ENCODE data around the gene CDC27.
"Not testable (repeated sequence)": the region's sequence is repeated elsewhere in the genome, so short reads cannot be mapped to it uniquely, and the experiment has no call there.

Gene CDC27, protein sequence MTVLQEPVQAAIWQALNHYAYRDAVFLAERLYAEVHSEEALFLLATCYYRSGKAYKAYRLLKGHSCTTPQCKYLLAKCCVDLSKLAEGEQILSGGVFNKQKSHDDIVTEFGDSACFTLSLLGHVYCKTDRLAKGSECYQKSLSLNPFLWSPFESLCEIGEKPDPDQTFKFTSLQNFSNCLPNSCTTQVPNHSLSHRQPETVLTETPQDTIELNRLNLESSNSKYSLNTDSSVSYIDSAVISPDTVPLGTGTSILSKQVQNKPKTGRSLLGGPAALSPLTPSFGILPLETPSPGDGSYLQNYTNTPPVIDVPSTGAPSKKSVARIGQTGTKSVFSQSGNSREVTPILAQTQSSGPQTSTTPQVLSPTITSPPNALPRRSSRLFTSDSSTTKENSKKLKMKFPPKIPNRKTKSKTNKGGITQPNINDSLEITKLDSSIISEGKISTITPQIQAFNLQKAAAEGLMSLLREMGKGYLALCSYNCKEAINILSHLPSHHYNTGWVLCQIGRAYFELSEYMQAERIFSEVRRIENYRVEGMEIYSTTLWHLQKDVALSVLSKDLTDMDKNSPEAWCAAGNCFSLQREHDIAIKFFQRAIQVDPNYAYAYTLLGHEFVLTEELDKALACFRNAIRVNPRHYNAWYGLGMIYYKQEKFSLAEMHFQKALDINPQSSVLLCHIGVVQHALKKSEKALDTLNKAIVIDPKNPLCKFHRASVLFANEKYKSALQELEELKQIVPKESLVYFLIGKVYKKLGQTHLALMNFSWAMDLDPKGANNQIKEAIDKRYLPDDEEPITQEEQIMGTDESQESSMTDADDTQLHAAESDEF

DNA sequence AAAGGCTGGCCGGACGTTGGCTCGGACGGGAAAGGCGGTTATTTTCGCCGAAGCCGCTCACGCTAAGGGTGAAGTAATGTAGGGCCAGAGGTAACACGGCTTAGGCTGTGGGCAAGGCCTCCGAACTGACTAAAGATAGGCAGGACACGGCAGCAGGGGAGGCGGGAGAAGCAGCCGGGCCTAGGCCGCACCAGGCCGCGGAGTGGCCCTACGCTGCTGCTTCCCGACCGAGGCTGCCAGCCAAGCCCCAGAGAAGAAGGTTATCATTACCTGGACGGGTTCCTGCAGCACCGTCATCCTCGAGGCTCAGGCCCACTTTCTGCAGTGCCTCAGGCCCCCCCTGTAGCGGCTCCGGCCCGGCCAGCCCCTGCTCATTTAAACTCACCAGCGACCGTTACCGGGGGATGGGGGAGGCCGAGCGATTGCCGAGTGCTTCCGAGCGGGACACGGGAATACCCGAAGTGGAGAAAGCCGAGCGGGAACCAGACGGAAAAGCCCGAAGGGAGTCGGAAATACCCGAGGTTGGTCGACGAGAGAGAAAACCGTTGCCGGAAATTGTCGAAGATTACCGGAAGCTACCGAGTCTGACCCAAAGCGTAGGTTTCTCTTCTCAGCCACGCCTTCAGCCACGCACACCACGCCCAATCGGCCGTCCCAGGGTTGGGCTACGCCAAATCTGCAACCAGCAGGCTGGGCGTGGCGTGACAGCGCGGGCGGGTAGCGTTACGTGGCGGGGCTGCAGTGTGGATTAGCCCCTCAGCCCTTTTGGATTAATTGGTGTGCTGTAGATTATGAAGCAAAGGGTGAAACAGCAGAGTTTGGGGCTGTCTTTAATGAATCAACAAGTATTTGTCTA, at the start of gene CDC27:
TSS of gene CDC27 (minus strand) at position 420 of the 856 bp plus-strand sequence. CDS start at position 297, 123 bp downstream.
- DNase-seq: peak; percentile 100

DNA sequence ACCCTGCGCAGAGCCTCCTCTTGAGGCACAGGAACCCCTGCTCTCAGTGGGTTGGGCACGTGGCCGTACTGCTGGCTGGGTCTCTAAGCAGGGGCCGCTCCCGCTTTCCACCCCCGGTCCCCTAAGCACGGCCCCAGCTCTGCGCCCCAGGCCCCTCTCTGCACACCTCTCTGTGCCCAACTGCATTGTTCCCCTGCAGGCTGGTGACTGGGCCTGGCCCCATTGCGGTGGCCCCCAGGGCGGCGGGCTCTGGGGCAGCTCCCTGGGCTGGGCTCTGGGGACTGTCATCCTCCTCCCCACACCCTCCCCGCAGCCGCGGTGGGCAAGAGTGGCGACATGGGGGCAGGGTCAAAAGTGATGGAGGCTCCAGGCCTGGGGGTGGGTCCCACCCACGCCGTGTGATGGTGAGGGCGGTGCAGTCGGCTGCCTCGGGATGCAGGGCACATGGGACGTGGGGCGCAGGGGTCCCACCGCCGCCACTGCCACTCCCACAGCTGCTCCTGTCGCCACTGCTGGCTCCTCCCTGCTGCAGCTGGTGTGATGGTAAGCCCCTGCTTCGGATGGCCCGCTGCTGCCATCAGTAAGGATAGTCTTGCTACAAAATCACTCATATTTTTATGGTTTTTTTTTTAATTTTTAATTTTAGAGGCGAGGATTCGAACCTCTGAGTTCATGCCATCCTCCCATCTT, 49.4 kb upstream of the CDC27 start:
- DNase-seq: no peak

DNA sequence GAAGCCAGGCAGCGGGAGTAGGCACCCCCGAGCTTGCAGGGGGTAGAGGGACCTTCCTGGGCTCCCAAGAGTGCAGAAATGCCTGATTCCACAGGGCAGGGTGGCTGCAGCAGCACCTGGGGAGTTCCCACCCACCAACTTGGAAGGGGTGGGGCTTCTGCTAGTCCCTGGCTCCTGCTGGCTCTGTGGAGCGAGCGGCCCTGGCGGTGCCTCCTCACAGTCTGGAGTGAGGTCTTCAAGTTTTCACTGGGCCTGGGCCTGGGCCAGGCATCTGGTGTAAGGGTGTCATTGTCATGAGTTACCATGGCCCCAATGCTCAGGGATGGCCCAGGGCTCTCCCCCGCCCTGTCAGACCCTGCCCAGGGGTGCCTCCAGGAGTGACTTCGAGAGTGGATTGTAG, 48.7 kb upstream of the CDC27 start:
- no peak for DNase-seq

DNA sequence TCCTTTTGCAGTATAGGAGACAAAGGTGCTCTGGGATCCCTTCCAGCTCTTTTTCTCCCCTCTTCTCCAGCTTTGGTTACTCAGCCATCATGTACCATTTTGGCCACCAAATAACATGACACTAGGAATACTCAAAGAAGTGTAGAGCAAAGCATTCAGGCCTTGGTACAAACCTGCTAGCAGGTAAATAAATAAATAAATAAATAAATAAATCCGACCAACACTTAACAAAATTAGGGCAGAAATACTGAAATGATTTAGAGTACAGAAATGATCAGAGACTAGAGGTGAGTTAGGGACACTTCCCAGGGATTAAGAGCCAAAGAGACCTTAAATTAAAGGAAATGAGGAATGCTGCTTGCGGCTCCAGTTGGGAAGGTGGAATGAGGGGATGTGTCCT, 46.8 kb upstream of the CDC27 start:
- DNase-seq: no peak

DNA sequence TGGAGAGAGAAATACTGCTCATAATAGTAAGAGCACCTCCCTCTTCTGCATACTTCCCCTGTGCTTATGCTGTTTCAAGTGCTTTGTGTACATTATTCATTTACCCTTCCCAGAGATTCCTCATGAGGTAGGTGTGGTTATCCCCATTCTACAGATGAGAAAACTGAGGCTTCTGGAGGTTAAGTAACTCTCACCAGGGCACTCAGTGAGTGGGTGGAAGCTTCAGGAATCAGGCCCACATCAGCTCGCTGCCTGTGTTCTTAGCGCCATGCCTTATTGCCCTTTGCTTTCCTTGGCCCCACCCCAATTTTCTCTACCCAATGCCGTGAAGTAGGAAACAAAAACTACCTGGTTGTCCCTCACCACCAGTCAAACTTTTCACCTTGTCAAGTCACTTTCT, 46.4 kb upstream of the CDC27 start:
- DNase-seq: no peak

DNA sequence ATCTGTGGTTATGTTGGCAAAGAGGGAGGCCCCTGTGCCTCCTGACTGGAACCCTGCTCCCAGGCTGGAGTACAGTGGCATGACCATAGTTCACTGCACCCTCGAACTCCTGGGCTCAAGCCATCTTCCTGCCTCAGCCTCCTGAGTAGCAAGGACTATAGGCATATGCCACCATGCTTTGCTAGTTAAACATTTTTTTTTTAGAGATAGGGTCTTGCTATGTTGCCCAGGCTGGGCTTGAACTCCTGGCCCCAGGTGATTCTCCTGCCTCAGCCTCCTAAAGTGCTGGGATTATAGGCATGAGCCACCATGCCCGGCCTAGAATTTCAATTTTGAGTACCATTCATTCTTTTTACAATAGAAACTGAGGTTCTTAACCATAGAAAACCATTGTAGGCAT, 43.4 kb upstream of the CDC27 start:
- DNase-seq: no peak

DNA sequence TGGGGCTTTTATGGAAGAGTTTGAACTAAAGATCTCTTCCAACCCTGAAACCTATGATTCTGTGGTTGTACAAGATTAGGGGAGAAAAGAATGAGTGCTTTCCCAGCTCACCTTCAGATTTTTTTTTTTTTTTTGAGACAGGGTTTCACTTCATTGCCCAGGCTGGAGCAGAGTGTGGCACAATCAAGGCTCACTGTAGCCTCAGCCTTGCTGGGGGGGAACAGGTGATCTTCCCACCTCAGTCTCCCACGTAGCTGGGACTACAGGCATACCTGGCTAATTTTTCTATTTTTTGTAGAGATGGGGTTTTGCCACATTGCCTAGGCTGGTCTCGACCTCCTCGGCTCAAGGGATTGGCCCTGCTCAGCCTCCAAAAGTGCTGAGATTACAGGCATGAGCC, 42.8 kb upstream of the CDC27 start:
- DNase-seq: no peak

DNA sequence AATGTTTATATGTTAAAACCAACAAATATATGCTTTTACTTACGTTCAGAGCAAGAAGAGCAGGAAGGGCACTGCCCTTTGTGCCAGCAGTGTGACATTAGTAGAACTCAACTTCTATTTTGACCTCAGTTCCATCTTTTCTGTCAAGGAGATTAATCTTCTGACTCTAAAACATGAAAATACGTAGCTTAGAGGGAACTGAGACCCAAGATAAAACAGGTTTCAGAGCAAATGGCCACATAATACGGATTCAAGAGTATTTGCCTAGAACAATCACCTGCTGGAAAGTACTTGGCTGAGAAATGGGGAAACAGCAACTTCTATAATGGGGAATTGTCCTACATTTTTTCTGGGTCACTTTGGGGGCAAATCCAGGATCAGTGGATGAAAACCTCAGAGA, 42.2 kb upstream of the CDC27 start:
- DNase-seq: no peak

DNA sequence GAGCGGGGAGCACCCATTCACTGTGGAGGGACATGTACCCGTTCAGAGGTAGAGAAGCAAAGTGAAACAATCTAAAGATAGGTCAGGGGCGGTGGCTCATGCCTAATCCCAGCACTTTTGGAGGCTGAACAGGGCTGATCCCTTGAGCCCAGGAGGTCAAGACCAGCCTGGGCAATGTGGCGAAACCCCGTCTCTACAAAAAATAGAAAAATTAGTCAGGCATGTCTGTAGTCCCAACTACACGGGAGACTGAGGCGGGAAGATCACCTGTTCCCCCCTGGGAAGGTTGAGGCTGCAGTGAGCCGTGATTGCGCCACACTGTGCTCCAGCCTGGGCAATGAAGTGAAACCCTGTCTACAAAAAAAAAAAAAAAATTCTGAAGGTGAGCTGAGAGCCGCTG, 41.8 kb upstream of the CDC27 start:
- no peak for DNase-seq

DNA sequence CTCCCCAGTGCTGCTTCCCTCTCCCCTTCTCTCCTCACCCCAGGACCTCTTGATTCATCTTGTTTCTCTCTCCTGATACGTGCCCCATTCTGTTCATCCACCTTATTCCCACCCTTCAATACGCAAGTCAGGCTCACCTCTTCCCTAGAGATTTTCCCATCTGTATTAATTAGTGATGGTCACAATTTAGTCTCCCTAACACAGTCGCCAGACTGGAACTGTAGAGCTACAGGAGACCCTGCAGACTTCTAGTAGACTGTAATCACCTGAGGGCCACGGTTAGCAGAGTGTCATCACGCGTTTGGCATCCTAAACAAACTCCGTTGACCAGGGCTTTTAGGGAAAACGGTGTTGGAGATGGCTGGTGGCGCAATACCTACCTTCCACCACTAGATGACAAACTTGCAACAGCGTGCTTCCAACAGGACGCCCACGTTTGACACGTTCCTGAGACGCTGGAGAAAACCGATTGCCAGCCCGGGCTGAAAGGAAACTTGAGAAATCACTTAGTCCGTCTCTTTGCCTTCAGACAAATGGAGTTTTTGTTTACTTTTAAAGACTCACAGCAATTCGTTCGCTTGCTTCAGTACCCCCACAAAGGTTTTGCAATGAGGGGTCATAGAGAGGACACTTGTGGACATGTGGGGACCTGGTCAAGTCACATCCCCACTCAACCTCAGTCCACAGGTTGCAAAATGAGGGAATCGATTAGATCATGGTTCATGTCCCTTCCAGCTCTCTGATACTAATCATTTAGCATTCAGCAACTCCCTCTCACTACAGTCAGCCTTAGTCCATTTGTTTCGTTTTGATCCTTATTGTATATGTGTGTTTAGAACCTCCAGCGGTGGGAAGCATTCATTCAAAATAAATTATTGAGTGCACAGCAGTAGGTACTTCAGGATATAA, 40.7 kb upstream of the CDC27 start:
- DNase-seq: peak; percentile 76

DNA sequence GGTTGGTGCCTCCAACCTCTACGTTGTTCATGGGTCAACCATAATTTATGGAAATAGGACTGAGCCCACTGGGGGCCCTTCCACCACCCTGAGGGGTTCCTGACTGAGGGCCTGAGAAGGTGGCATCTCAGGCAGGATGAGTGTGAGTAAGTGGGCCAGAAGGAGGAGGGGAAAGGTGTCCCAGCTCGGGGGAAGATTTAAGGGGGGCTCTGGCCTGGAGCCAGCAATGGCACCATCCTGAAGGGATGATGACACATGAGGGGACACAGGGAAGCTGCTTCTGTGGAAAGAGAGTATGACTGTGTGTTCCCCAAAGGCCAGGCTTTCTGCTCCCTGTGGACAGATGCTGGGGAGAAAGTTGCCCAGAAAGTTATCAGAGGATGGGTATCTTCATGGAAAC, 38.8 kb upstream of the CDC27 start:
- no peak for DNase-seq

DNA sequence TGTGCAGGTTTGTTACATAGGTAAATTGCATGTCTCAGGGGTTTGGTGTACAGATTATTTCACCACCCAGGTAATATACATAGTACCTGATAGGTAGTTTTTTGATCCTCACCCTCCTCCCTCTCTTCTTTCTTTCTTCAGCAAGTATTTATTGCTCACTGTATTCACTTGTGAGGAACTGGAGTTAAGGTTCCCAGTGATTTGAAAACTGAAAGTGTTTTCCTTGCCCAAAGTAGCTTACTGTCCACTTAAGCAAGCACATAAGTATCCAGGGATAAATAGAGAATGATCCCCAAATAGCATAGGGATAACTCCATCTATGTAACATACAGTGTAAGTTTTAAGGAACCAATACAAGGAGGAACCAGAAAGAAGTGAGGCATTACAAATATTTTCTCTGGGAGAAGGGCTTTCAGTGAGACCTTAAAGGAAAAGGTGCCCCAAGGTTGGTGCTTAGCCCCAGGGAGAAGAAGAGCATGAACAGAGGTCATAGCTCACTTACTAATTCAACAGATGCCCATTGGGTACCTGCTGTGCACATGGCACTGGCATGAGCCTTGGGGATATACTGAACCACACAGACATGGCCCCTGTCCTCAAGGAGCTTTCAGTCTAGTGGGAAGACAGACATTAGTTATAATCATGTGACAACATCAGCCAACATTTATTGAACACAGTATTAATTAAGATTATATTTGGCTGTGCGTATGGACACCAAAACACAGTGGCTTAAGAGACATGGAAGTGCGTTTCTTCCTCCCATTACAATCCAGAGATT, 37.0 kb upstream of the CDC27 start:
- no peak for DNase-seq

DNA sequence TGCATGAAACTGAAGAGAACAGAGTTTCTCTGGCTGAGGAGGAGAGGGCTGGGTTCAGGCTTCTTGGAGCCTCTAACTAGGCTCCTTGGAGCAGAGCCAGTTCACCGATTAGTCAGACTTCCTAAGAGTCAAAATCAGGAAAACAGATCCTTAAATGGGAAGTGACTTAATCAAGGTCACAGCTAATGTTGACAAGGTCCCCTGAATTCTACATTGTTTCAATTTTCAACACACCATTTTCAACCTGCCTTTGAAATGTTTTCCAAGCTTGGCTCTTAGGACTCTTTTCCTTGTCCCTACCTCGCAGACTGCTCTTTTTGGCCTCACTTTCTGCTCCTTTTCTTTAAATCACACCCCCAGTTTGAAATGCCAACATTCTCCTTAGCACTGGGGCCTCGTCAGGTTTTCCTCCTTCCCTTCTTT, 36.4 kb upstream of the CDC27 start:
- DNase-seq: no peak

DNA sequence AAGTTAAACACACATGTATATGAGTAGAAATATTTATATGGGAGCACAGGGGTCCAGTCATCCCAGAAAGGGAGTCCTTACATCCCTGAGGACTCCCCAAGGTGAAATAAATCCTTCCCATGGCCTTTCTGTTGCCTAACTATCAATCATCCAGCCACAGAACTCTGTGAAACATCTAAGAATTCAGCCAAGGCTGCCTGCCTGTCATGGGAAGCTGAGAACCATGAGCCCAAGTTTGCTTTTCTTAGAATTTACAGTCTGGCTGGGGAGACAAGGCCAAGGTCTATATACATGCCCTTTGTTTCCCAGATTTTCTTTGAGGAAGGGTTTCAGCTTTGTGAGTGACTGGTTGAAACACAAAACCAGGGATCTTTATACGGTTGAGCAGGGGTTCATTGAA, 35.9 kb upstream of the CDC27 start:
- no peak for DNase-seq

DNA sequence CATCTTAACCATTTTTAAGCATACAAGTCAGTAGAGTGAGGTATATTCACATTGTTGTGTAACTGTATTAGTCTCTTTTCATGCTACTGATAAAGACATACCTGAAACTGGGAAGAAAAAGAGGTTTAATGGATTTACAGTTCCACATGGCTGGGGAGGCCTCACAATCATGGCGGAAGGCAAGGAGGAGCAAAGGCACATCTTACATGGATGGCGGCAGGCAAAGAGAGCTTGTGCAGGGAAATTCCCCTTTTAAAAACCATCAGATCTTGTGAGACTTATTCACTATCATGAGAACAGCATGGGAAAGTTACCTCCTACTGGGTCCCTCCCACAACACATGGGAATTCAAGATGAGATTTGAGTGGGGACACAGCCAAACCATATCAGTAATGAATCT, 35.0 kb upstream of the CDC27 start:
- not testable (repeated sequence) for DNase-seq

DNA sequence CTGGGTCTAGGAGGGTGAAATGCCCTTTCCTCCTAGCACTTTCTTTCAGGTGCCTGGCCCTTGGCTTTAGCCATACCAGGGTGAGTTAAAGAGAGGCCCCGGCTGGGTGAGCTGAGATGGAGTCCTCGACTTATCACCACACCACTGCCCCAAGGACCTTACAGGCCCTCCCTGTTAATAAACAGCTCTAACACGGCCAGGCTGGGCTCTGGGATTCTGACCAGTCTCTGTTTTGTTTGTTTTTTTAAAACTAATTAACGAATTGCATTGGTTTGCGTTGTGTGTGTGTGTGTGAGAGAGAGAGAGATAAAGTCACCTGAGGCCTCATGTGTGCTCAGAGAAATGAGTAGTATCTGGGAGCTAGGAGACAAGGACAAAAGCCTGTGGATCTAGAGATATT, 34.4 kb upstream of the CDC27 start:
- no peak for DNase-seq

DNA sequence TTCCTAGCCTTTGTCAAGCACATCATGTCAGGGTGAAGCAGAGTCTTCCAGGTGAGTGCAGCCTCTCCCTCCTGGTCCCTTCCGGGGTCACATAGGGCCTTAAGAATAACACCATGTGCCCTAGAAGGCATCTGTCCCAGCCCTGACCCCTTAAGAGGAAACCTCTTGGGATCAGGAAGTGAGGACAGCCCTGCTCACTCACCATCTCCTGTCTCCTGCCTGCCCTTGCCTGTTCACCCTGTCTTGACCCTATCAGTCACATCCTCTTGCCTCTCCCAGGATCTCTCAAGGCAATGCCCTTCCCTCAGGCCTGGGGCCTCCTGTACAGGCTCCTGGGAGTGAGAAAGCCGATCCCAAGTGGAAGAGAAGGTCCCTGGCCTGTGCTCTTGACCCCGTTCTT, 33.9 kb upstream of the CDC27 start:
- no peak for DNase-seq

DNA sequence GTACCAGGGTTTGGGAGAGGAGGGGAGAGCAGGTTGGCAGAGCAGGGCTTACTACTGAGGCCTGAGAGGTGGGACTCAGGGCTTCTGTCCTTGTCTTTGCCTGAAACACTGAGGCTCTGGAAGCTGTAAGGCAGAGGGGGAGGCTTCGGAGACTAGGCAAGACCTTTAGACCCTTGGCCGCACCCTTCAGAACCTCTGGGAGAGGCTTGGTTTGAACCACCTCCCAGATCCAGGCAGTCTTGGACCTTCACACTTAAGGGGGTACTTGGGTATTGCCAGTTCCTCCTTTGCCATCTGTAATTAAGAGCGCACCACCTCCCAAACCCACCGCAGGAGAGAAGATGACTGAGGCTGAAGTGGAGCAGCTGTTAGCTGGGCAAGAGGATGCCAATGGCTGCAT, 33.0 kb upstream of the CDC27 start:
- DNase-seq: no peak

DNA sequence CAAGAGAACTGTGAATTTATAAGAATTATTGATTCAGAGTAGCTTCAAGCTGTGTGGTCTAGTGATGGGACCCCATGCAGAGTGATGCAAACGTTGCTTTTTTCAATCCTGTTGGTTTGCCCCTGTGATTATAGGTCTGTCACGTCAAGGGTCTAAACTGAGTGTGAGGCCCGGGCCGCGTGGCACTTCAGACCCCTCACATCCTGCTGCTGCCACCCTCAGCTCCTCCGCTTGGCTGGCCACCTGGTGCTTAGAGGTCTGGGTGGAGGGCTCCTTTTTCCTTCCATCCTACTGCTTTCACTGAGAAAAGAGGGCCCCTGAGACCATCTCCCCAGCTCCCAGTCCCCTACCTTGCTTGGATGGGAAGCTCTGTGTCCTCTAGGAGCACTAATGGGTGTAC, 32.1 kb upstream of the CDC27 start:
- no peak for DNase-seq

DNA sequence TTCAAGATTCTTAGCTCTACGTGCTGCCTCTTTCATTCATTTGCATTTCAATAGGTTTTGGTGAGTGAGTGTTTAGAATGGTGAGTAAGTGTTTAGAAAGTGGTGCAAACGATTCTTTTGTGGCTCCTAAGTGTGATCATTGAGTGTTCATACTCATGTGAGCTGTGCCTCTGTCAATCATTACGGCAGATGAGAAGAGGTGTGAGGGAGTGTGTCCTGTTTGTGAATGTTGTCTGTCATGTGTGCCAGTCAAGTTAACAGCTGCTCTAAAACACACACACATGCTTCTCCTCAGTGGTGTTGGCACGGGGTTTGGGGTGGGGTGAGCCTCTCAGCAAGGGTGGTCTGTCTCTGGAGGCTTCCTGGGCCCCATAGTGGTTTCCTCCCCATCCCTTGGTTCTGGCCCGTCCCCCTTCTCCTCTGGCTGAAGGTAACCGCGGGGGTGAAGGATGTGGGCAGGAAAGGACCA, 31.5 kb upstream of the CDC27 start:
- peak; percentile 45 for DNase-seq

Data from CD4-positive, alpha-beta T cell treated with Interleukin-10 for 1 hour (primary cell).